GM23248 (cell line): ENCODE results near the gene CAMTA1.

Source experiments
- EZH2 ChIP-seq: fragments of 200-600 bp; sonication (generic); IDR thresholded peaks from 2 replicates; pipeline ENCODE4 v1.6.1; 2018; ENCODE audit warnings: antibody characterized with exemption, mild to moderate bottlenecking; ENCODE audit not compliant: insufficient read depth, poor library complexity, severe bottlenecking
- EZH2phosphoT487 ChIP-seq: fragments of 200-600 bp; sonication (generic); IDR thresholded peaks from 2 replicates; pipeline ENCODE4 v1.6.1; 2018; ENCODE audit warnings: antibody characterized with exemption, moderate library complexity, mild to moderate bottlenecking, low read depth; ENCODE audit not compliant: insufficient read depth

- TF ChIP-seq EZH2, result no peak
- TF ChIP-seq EZH2phosphoT487, result no peak
These were observed 308.0 kb downstream of the CAMTA1 start for GRCh38 chr1:7093297-7093696.
